ENCODE results near the gene NTM.

The NTM gene

GRCh38 chr11:131633921-131634715 is 263.7 kb downstream of the NTM start:
- Histone ChIP-seq H3K9ac (ENCODE audit: low read depth, low read length) (no peak overlapping the region), H3K4me1 (ENCODE audit: control insufficient read depth, insufficient read depth, low read length) (no peaks in the 10 kb centered on the region), H3K4me2 (ENCODE audit: low read length) (no peak overlapping the region), H3K27me3 (ENCODE audit: control insufficient read depth, insufficient read depth, low read length) (peaks cover 10% of the 10 kb centered on the region), H3K4me3 (ENCODE audit: low read length) (no peak overlapping the region), H3K9me3 (replicated peaks; ENCODE audit: low read length) (no peaks in the 10 kb centered on the region), H3K36me3 (ENCODE audit: insufficient read depth, low read length) (no peaks in the 10 kb centered on the region)

GRCh38 chr11:131637469-131638175 is 267.2 kb downstream of the NTM start:
- Histone ChIP-seq H3K9ac (ENCODE audit: low read depth, low read length) (no peak overlapping the region), H3K4me1 (ENCODE audit: control insufficient read depth, insufficient read depth, low read length) (no peaks in the 10 kb centered on the region), H3K4me2 (ENCODE audit: low read length) (no peak overlapping the region), H3K4me3 (ENCODE audit: low read length) (no peak overlapping the region), H3K9me3 (replicated peaks; ENCODE audit: low read length) (no peaks in the 10 kb centered on the region), H3K36me3 (ENCODE audit: insufficient read depth, low read length) (no peaks in the 10 kb centered on the region), H3K27me3 (ENCODE audit: control insufficient read depth, insufficient read depth, low read length) (no peaks in the 10 kb centered on the region)

GRCh38 chr11:131638889-131639288 is 268.5 kb downstream of the NTM start:
- Histone ChIP-seq H3K4me2 (ENCODE audit: low read length) (no peak overlapping the region), H3K4me3 (ENCODE audit: low read length) (no peak overlapping the region), H3K36me3 (ENCODE audit: insufficient read depth, low read length) (no peaks in the 10 kb centered on the region), H3K27me3 (ENCODE audit: control insufficient read depth, insufficient read depth, low read length) (peaks cover 5% of the 10 kb centered on the region), H3K9ac (ENCODE audit: low read depth, low read length) (no peak overlapping the region), H3K4me1 (ENCODE audit: control insufficient read depth, insufficient read depth, low read length) (no peaks in the 10 kb centered on the region), H3K9me3 (replicated peaks; ENCODE audit: low read length) (no peaks in the 10 kb centered on the region)

GRCh38 chr11:131640320-131640719 is 269.9 kb downstream of the NTM start:
- Histone ChIP-seq H3K36me3 (ENCODE audit: insufficient read depth, low read length) (no peaks in the 10 kb centered on the region), H3K9ac (ENCODE audit: low read depth, low read length) (no peak overlapping the region), H3K4me1 (ENCODE audit: control insufficient read depth, insufficient read depth, low read length) (no peaks in the 10 kb centered on the region), H3K9me3 (replicated peaks; ENCODE audit: low read length) (no peaks in the 10 kb centered on the region), H3K27me3 (ENCODE audit: control insufficient read depth, insufficient read depth, low read length) (peaks cover 5% of the 10 kb centered on the region), H3K4me2 (ENCODE audit: low read length) (no peak overlapping the region), H3K4me3 (ENCODE audit: low read length) (no peak overlapping the region)

GRCh38 chr11:131642756-131643531 is 272.5 kb downstream of the NTM start:
- Histone ChIP-seq H3K36me3 (ENCODE audit: insufficient read depth, low read length) (no peaks in the 10 kb centered on the region), H3K4me1 (ENCODE audit: control insufficient read depth, insufficient read depth, low read length) (no peaks in the 10 kb centered on the region), H3K4me3 (ENCODE audit: low read length) (no peak overlapping the region), H3K4me2 (ENCODE audit: low read length) (no peak overlapping the region), H3K9me3 (replicated peaks; ENCODE audit: low read length) (no peaks in the 10 kb centered on the region), H3K9ac (ENCODE audit: low read depth, low read length) (no peak overlapping the region), H3K27me3 (ENCODE audit: control insufficient read depth, insufficient read depth, low read length) (peaks cover 10% of the 10 kb centered on the region)

- H3K4me3 ChIP-seq (ENCODE audit: low read length), result no peak overlapping the region
- H3K4me2 ChIP-seq (ENCODE audit: low read length), result no peak overlapping the region
- H3K9ac ChIP-seq (ENCODE audit: low read depth, low read length), result no peak overlapping the region
- no peaks in the 10 kb centered on the region for H3K36me3 ChIP-seq (ENCODE audit: insufficient read depth, low read length)
- no peaks in the 10 kb centered on the region for H3K9me3 ChIP-seq (replicated peaks; ENCODE audit: low read length)
- no peaks in the 10 kb centered on the region for H3K4me1 ChIP-seq (ENCODE audit: control insufficient read depth, insufficient read depth, low read length)
- peaks cover 12% of the 10 kb centered on the region for H3K27me3 ChIP-seq (ENCODE audit: control insufficient read depth, insufficient read depth, low read length)
These were observed 273.9 kb downstream of the NTM start for GRCh38 chr11:131644204-131644795.

- H3K4me2 ChIP-seq (ENCODE audit: low read length), result no peak overlapping the region
- H3K4me1 ChIP-seq (ENCODE audit: control insufficient read depth, insufficient read depth, low read length), result no peaks in the 10 kb centered on the region
- no peak overlapping the region for H3K9ac ChIP-seq (ENCODE audit: low read depth, low read length)
- no peaks in the 10 kb centered on the region for H3K36me3 ChIP-seq (ENCODE audit: insufficient read depth, low read length)
- peaks cover 12% of the 10 kb centered on the region for H3K27me3 ChIP-seq (ENCODE audit: control insufficient read depth, insufficient read depth, low read length)
- no peak overlapping the region for H3K4me3 ChIP-seq (ENCODE audit: low read length)
- H3K9me3 ChIP-seq (replicated peaks; ENCODE audit: low read length), result no peaks in the 10 kb centered on the region
These were observed 274.8 kb downstream of the NTM start for GRCh38 chr11:131645237-131645636.

GRCh38 chr11:131649856-131650255 is 279.4 kb downstream of the NTM start:
- Histone ChIP-seq H3K36me3 (ENCODE audit: insufficient read depth, low read length) (no peaks in the 10 kb centered on the region), H3K9me3 (replicated peaks; ENCODE audit: low read length) (no peaks in the 10 kb centered on the region), H3K27me3 (ENCODE audit: control insufficient read depth, insufficient read depth, low read length) (peaks cover 11% of the 10 kb centered on the region), H3K4me3 (ENCODE audit: low read length) (no peak overlapping the region), H3K9ac (ENCODE audit: low read depth, low read length) (no peak overlapping the region), H3K4me1 (ENCODE audit: control insufficient read depth, insufficient read depth, low read length) (no peaks in the 10 kb centered on the region), H3K4me2 (ENCODE audit: low read length) (no peak overlapping the region)

GRCh38 chr11:131652231-131652630 is 281.8 kb downstream of the NTM start:
- Histone ChIP-seq H3K27me3 (ENCODE audit: control insufficient read depth, insufficient read depth, low read length) (peaks cover 7% of the 10 kb centered on the region), H3K36me3 (ENCODE audit: insufficient read depth, low read length) (no peaks in the 10 kb centered on the region), H3K4me2 (ENCODE audit: low read length) (no peak overlapping the region), H3K9me3 (replicated peaks; ENCODE audit: low read length) (no peaks in the 10 kb centered on the region), H3K4me3 (ENCODE audit: low read length) (no peak overlapping the region), H3K9ac (ENCODE audit: low read depth, low read length) (no peak overlapping the region), H3K4me1 (ENCODE audit: control insufficient read depth, insufficient read depth, low read length) (no peaks in the 10 kb centered on the region)

GRCh38 chr11:131653260-131653659 is 282.8 kb downstream of the NTM start:
- H3K4me1 ChIP-seq (ENCODE audit: control insufficient read depth, insufficient read depth, low read length), result no peaks in the 10 kb centered on the region
- no peaks in the 10 kb centered on the region for H3K36me3 ChIP-seq (ENCODE audit: insufficient read depth, low read length)
- peaks cover 4% of the 10 kb centered on the region for H3K27me3 ChIP-seq (ENCODE audit: control insufficient read depth, insufficient read depth, low read length)
- no peak overlapping the region for H3K9ac ChIP-seq (ENCODE audit: low read depth, low read length)
- H3K9me3 ChIP-seq (replicated peaks; ENCODE audit: low read length), result no peaks in the 10 kb centered on the region
- H3K4me3 ChIP-seq (ENCODE audit: low read length), result no peak overlapping the region
- H3K4me2 ChIP-seq (ENCODE audit: low read length), result no peak overlapping the region

- no peaks in the 10 kb centered on the region for H3K36me3 ChIP-seq (ENCODE audit: insufficient read depth, low read length)
- no peaks in the 10 kb centered on the region for H3K9me3 ChIP-seq (replicated peaks; ENCODE audit: low read length)
- no peak overlapping the region for H3K4me2 ChIP-seq (ENCODE audit: low read length)
- H3K4me1 ChIP-seq (ENCODE audit: control insufficient read depth, insufficient read depth, low read length), result no peaks in the 10 kb centered on the region
- H3K4me3 ChIP-seq (ENCODE audit: low read length), result no peak overlapping the region
- H3K9ac ChIP-seq (ENCODE audit: low read depth, low read length), result no peak overlapping the region
- peaks cover 8% of the 10 kb centered on the region for H3K27me3 ChIP-seq (ENCODE audit: control insufficient read depth, insufficient read depth, low read length)
These were observed 284.4 kb downstream of the NTM start for GRCh38 chr11:131654849-131655248.
